GM19328 (cell line): ENCODE data around the gene MACF1.
"Not testable (repeated sequence)": the region's sequence is repeated elsewhere in the genome, so short reads cannot be mapped to it uniquely, and the experiment has no call there.

Source experiments
- ATAC-seq: cut with Tn5 transposase; IDR thresholded peaks from one replicate; pipeline ENCODE4 v1.9.1; 2021; ENCODE audit warnings: mild to moderate bottlenecking, moderate library complexity; ENCODE audit not compliant: unreplicated experiment

Gene MACF1

GRCh38 chr1:39204441-39205081 lies at the start of gene MACF1:
Gene MACF1 (plus strand): TSS chr1:39204695. CDS start chr1:39205023, 328 bp downstream.
- ATAC-seq: no peak

- ATAC-seq: no peak
These were observed 47.2 kb upstream of the MACF1 start for GRCh38 chr1:39157304-39157703.

- no peak for ATAC-seq
These were observed 46.0 kb upstream of the MACF1 start for GRCh38 chr1:39158327-39159086.

- no peak for ATAC-seq
These were observed 45.1 kb upstream of the MACF1 start for GRCh38 chr1:39159224-39160036.

- ATAC-seq: no peak
These were observed 43.8 kb upstream of the MACF1 start for GRCh38 chr1:39160703-39161102.

- not testable (repeated sequence) for ATAC-seq
These were observed 42.7 kb upstream of the MACF1 start for GRCh38 chr1:39161811-39162210.

- no peak for ATAC-seq
These were observed 41.0 kb upstream of the MACF1 start for GRCh38 chr1:39163469-39163868.

GRCh38 chr1:39164256-39164655 lies 40.2 kb upstream of the MACF1 start:
- ATAC-seq: no peak

GRCh38 chr1:39165049-39165448 lies 39.4 kb upstream of the MACF1 start:
- ATAC-seq: no peak

- no peak for ATAC-seq
These were observed 39.0 kb upstream of the MACF1 start for GRCh38 chr1:39165488-39165887.

GRCh38 chr1:39167632-39168209 lies 36.8 kb upstream of the MACF1 start:
- no peak for ATAC-seq

GRCh38 chr1:39168301-39169080 lies 36.0 kb upstream of the MACF1 start:
- ATAC-seq: no peak

- ATAC-seq: no peak
These were observed 33.5 kb upstream of the MACF1 start for GRCh38 chr1:39170731-39171667.

- no peak for ATAC-seq
These were observed 31.1 kb upstream of the MACF1 start for GRCh38 chr1:39173119-39173994.

- ATAC-seq: no peak
These were observed 30.5 kb upstream of the MACF1 start for GRCh38 chr1:39173995-39174380.

GRCh38 chr1:39174390-39175081 lies 30.0 kb upstream of the MACF1 start:
- ATAC-seq: no peak

GRCh38 chr1:39177706-39178105 lies 26.8 kb upstream of the MACF1 start:
- no peak for ATAC-seq
